ENCODE measurements around the gene SPRING1. TPM values are rescaled to one million over a fixed set of nuclear protein-coding genes. Genes with fewer than 3 reads are reported as not detected.
"Not testable (repeated sequence)": the region's sequence is repeated elsewhere in the genome, so short reads cannot be mapped to it uniquely, and the experiment has no call there.

SPRING1 gene
- total RNA-seq, 1 donor from 2014 or later, result 10.5 TPM

GRCh38 chr12:116744766-116745165 lies 6.9 kb upstream of the SPRING1 start:
- no peak for DNase-seq (ENCODE audit: low spot score)
- intact Hi-C loops (cut with DNase I), result no loop called here

GRCh38 chr12:116742787-116743186 lies 4.9 kb upstream of the SPRING1 start:
- intact Hi-C loops (cut with DNase I); DNase-seq (ENCODE audit: low spot score): not testable (repeated sequence)

GRCh38 chr12:116739381-116739887 lies 1.6 kb upstream of the SPRING1 start:
- intact Hi-C loops (cut with DNase I), result loop anchor here (2.0 kb wide), 1 partner anchor 79 kb away; no protein-coding TSS in a partner anchor
- DNase-seq (ENCODE audit: low spot score), result no peak

- DNase-seq (ENCODE audit: low spot score), result no peak
- intact Hi-C loops (cut with DNase I), result no loop called here
These were observed 701 bp downstream of the SPRING1 start for GRCh38 chr12:116736962-116737773.

GRCh38 chr12:116735951-116736599 lies 1.8 kb downstream of the SPRING1 start:
- DNase-seq (ENCODE audit: low spot score), result no peak
- intact Hi-C loops (cut with DNase I), result no loop called here

- no peak for DNase-seq (ENCODE audit: low spot score)
- intact Hi-C loops (cut with DNase I), result no loop called here
These were observed 2.8 kb downstream of the SPRING1 start for GRCh38 chr12:116735084-116735483.

- intact Hi-C loops (cut with DNase I), result no loop called here
- no peak for DNase-seq (ENCODE audit: low spot score)
These were observed 3.6 kb downstream of the SPRING1 start for GRCh38 chr12:116734156-116734768.

GRCh38 chr12:116731801-116732200 lies 6.1 kb downstream of the SPRING1 start:
- DNase-seq (ENCODE audit: low spot score), result no peak
- intact Hi-C loops (cut with DNase I), result no loop called here

GRCh38 chr12:116727891-116728290 lies 10.0 kb downstream of the SPRING1 start:
- no peak for DNase-seq (ENCODE audit: low spot score)
- intact Hi-C loops (cut with DNase I), result no loop called here

- DNase-seq (ENCODE audit: low spot score), result no peak
- intact Hi-C loops (cut with DNase I), result no loop called here
These were observed 10.6 kb downstream of the SPRING1 start for GRCh38 chr12:116727261-116727660.

- DNase-seq (ENCODE audit: low spot score), result no peak
- intact Hi-C loops (cut with DNase I), result no loop called here
These were observed 11.2 kb downstream of the SPRING1 start for GRCh38 chr12:116726694-116727093.

- intact Hi-C loops (cut with DNase I), result no loop called here
These were observed 15.6 kb downstream of the SPRING1 start for GRCh38 chr12:116722245-116722644.

GRCh38 chr12:116719731-116720528 lies 17.9 kb downstream of the SPRING1 start:
- intact Hi-C loops (cut with DNase I), result no loop called here
- no peak for DNase-seq (ENCODE audit: low spot score)

More at GRCh38 chr12:116722245-116722644, 15.6 kb downstream of the SPRING1 start:
- DNase-seq (ENCODE audit: low spot score), result no peak

- DNase-seq (ENCODE audit: low spot score), result no peak
- intact Hi-C loops (cut with DNase I), result no loop called here
These were observed 19.0 kb downstream of the SPRING1 start for GRCh38 chr12:116718655-116719454.

- intact Hi-C loops (cut with DNase I), result no loop called here
- DNase-seq (ENCODE audit: low spot score), result peak; percentile 80
These were observed 20.1 kb downstream of the SPRING1 start for GRCh38 chr12:116717466-116718437.

GRCh38 chr12:116714175-116714574 lies 23.7 kb downstream of the SPRING1 start:
- no peak for DNase-seq (ENCODE audit: low spot score)
- intact Hi-C loops (cut with DNase I), result no loop called here

- DNase-seq (ENCODE audit: low spot score), result no peak
- intact Hi-C loops (cut with DNase I), result no loop called here
These were observed 24.3 kb downstream of the SPRING1 start for GRCh38 chr12:116713527-116713926.
